ENCODE measurements around the gene ZDHHC11B.
"Not testable (repeated sequence)": the region's sequence is repeated elsewhere in the genome, so short reads cannot be mapped to it uniquely, and the experiment has no call there.

Gene ZDHHC11B

GRCh38 chr5:683551-684481 is 100.7 kb downstream of the ZDHHC11B start:
- no peak for DNase-seq

- not testable (repeated sequence) for DNase-seq
Observed at GRCh38 chr5:682651-683358, 101.7 kb downstream of the ZDHHC11B start.

- DNase-seq: not testable (repeated sequence)
Observed at GRCh38 chr5:682216-682615, 102.3 kb downstream of the ZDHHC11B start.

- DNase-seq: not testable (repeated sequence)
Observed at GRCh38 chr5:681317-682191, 103.0 kb downstream of the ZDHHC11B start.

GRCh38 chr5:680836-681235 is 103.7 kb downstream of the ZDHHC11B start:
- not testable (repeated sequence) for DNase-seq

- not testable (repeated sequence) for DNase-seq
Observed at GRCh38 chr5:680118-680795, 104.3 kb downstream of the ZDHHC11B start.

GRCh38 chr5:679166-679895 is 105.2 kb downstream of the ZDHHC11B start:
- DNase-seq: not testable (repeated sequence)

- DNase-seq: not testable (repeated sequence)
Observed at GRCh38 chr5:678521-678920, 106.0 kb downstream of the ZDHHC11B start.

GRCh38 chr5:677131-678101 is 107.1 kb downstream of the ZDHHC11B start:
- no peak for DNase-seq

- DNase-seq: no peak
Observed at GRCh38 chr5:676699-677076, 107.8 kb downstream of the ZDHHC11B start.

- no peak for DNase-seq
Observed at GRCh38 chr5:675871-676698, 108.4 kb downstream of the ZDHHC11B start.

GRCh38 chr5:675111-675870 is 109.2 kb downstream of the ZDHHC11B start:
- no peak for DNase-seq

- DNase-seq: no peak
Observed at GRCh38 chr5:674630-675011, 109.9 kb downstream of the ZDHHC11B start.

- no peak for DNase-seq
Observed at GRCh38 chr5:673831-674629, 110.5 kb downstream of the ZDHHC11B start.

GRCh38 chr5:673161-673830 is 111.2 kb downstream of the ZDHHC11B start:
- no peak for DNase-seq

- DNase-seq: peak; percentile 3 to 12
Observed at GRCh38 chr5:672329-673160, 112.0 kb downstream of the ZDHHC11B start.

Data from inflammatory macrophage treated with lipopolysaccharide for 1 hour (primary cell).